Activated CD4-positive, alpha-beta memory T cell treated with anti-CD3 and anti-CD28 coated beads for 36 hours (primary cell): ENCODE measurements around the gene PDE4B. TPM values are rescaled to one million over a fixed set of nuclear protein-coding genes. Genes with fewer than 3 reads are reported as not detected.

Source experiments
- CTCF ChIA-PET: fragments of 350-600 bp; sonication (Branson Sonifier 250); formaldehyde crosslinking; loops from one replicate; lab custom pipeline; 2021; ENCODE audit warnings: antibody characterized with exemption, inconsistent platforms; lab: Charles Lee
- POLR2A ChIA-PET: fragments of 350-600 bp; sonication (Branson Sonifier 250); formaldehyde crosslinking; loops from one replicate; lab custom pipeline; 2021; ENCODE audit warnings: antibody characterized with exemption; lab: Charles Lee
- DNase-seq: peaks from one replicate; pipeline ENCODE4 v3.0.0-alpha.2; 2020
- H3K27ac Mint-ChIP-seq: one replicate; pipeline ENCODE4 v1.8.0; 2021; ENCODE audit warnings: mixed read lengths
- H3K27me3 Mint-ChIP-seq: one replicate; pipeline ENCODE4 v1.8.0; 2021; ENCODE audit warnings: mixed read lengths
- H3K36me3 Mint-ChIP-seq: one replicate; pipeline ENCODE4 v1.8.0; 2021; ENCODE audit warnings: mixed read lengths
- H3K4me1 Mint-ChIP-seq: one replicate; pipeline ENCODE4 v1.8.0; 2021; ENCODE audit warnings: low read depth, mixed read lengths
- H3K4me3 Mint-ChIP-seq: one replicate; pipeline ENCODE4 v1.8.0; 2021; ENCODE audit warnings: mild to moderate bottlenecking, mixed read lengths
- H3K9me3 Mint-ChIP-seq: one replicate; pipeline ENCODE4 v1.8.0; 2021; ENCODE audit warnings: mixed read lengths
- intact Hi-C: fragments of 100-400 bp; cut with micrococcal nuclease; formaldehyde crosslinking; loops from one replicate; pipeline ENCODE4 v1.15.1; 2023
- total RNA-seq, 2 experiments: library from RNA; stranded (reverse); gene quantifications; one replicate each; pipeline ENCODE4 v1.2.3, GENCODE V29; 2021

Gene PDE4B
- total RNA-seq, 2 experiments from 2014 or later: 34.7 to 38.3 TPM

DNA sequence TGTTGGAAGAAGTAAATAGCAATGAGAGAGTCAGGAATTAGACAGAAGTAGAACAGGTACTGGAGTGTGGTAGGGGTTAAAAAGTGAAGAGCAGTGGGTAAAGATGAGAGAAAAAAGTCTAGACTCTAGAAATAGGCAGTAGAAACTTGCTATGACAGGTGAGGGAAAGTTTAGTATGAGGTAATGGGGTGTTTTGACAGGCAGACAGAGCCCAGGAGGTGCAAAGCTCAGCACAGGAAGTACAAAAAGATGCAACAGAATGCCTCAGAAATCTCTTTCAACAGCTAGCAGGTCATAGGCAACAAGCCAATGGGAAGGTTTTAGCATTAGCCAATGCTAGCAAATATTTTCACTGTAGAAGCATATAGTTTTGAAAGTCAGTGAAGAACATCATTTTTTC is 422.2 kb downstream of the PDE4B start:
- H3K36me3 Mint-ChIP-seq: no peaks in the 10 kb centered on the region
- H3K27ac Mint-ChIP-seq: no peak overlapping the region
- H3K27me3 Mint-ChIP-seq: no peaks in the 10 kb centered on the region
- intact Hi-C loops: loop anchor here (2.0 kb wide), 2 partner anchors 28 to 32 kb away; no protein-coding TSS in a partner anchor
- DNase-seq: peak; percentile 33
- ChIA-PET CTCF (interaction anchor here (1.3 kb wide), 1 partner anchor 232 kb away, joined by 3 read pairs; no protein-coding TSS in a partner anchor), POLR2A (no interaction called here)
- no peak overlapping the region for H3K4me3 Mint-ChIP-seq
- H3K9me3 Mint-ChIP-seq: no peaks in the 10 kb centered on the region
- peaks cover 10% of the 10 kb centered on the region for H3K4me1 Mint-ChIP-seq

DNA sequence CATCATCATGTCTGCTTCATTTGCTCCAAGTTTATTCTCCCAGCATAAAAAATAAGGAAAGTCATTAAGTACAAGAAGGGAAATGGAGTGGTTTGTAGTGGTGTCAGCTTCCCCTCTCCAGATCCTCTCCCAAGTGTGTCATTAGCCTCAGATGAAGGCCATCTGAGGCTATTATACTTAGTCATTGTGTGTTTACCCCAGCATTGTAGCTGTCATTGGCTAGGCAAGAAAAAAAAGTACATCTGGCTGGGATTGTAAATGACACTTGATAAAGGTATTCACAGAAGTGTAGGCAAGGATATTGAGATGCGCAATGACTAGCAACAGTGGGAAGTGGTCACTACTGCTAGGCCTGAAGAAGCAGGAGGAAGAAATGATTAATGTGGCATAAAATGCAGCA is 424.3 kb downstream of the PDE4B start:
- Mint-ChIP-seq H3K36me3 (no peaks in the 10 kb centered on the region), H3K9me3 (no peaks in the 10 kb centered on the region), H3K27ac (no peak overlapping the region), H3K4me3 (no peak overlapping the region), H3K27me3 (no peaks in the 10 kb centered on the region), H3K4me1 (peaks cover 10% of the 10 kb centered on the region)
- intact Hi-C loops: no loop called here
- CTCF ChIA-PET: interaction anchor here (1.7 kb wide), 1 partner anchor 26 kb away, joined by 5 read pairs; no protein-coding TSS in a partner anchor
- DNase-seq: no peak
- POLR2A ChIA-PET: no interaction called here

DNA sequence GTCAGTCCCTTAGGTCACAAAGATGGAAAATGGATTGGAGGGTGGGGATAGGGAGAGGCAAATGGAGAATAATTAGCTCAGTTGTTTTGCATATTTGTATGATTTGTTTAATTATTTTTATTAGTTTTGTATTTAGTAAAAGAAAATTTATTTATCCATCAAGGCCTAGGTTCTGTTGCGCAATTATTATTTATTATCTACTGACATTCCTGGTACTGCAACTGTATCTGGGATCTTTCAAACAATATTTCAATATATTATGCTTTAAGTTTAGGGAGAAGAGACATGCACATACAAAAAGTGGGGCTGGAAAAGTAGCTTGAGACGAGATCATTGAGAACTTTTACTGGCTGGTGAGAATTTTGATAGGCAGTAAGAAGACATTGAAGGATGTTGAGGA is 424.9 kb downstream of the PDE4B start:
- POLR2A ChIA-PET: no interaction called here
- H3K4me1 Mint-ChIP-seq: peaks cover 10% of the 10 kb centered on the region

DNA sequence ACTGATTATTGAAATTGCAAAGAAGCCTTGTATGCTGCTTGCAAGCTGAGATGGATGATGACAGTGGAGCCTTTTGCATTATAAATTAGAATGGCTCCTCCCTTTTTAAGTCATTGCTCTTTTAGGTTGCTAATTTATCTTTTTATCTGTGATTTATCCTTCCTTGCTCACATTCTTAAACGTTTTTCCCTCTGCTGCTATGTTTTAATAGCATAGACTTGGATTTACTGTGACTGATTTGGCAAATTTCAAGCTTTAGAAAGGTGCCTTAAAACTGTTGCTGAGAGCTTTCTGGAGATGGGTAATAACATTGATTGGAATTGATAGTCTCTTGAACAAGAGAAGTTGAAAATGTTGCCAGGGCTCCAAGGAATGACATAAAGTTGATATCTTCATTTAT is 427.8 kb downstream of the PDE4B start:
- H3K9me3 Mint-ChIP-seq: no peaks in the 10 kb centered on the region
- DNase-seq: no peak
- peaks cover 5% of the 10 kb centered on the region for H3K27me3 Mint-ChIP-seq
- intact Hi-C loops: no loop called here
- no peak overlapping the region for H3K4me3 Mint-ChIP-seq
- ChIA-PET CTCF (no interaction called here), POLR2A (no interaction called here)
- no peak overlapping the region for H3K27ac Mint-ChIP-seq
- H3K4me1 Mint-ChIP-seq: no peaks in the 10 kb centered on the region
- H3K36me3 Mint-ChIP-seq: no peaks in the 10 kb centered on the region

More for the DNA sequence above, 424.9 kb downstream of the PDE4B start:
- CTCF ChIA-PET: interaction anchor here (0.7 to 1.7 kb wide), 2 partner anchors 25 to 1544 kb away, joined by 3 to 5 read pairs; no protein-coding TSS in a partner anchor
- intact Hi-C loops: no loop called here
- no peak for DNase-seq
- Mint-ChIP-seq H3K36me3 (no peaks in the 10 kb centered on the region), H3K27ac (no peak overlapping the region), H3K4me3 (no peak overlapping the region), H3K9me3 (no peaks in the 10 kb centered on the region), H3K27me3 (no peaks in the 10 kb centered on the region)

DNA sequence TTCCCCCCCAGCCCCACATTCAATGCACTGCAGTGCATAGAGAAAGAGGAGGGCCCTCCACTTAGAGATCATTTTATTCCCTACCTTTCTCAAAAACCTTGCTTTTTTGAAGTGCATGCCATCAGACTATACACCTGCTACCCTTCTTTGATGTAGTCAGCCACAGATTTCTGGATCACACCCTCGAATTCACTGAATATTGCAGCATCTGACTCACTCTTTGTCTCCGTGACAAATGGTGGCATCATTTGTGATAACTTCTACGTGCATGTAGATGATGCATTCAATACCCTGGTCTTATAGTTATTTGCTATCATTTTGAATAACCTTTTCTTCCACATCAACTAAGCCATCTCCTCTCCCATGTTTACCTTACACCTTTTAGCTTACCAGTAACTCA is 431.0 kb downstream of the PDE4B start:
- intact Hi-C loops: no loop called here
- H3K4me3 Mint-ChIP-seq: no peak overlapping the region
- POLR2A ChIA-PET: no interaction called here
- no peak for DNase-seq
- CTCF ChIA-PET: interaction anchor here (1.1 to 3.4 kb wide), 2 partner anchors 19 to 223 kb away, joined by 3 to 16 read pairs; no protein-coding TSS in a partner anchor
- H3K27me3 Mint-ChIP-seq: peaks cover 5% of the 10 kb centered on the region
- H3K9me3 Mint-ChIP-seq: no peaks in the 10 kb centered on the region
- H3K27ac Mint-ChIP-seq: no peak overlapping the region
- no peaks in the 10 kb centered on the region for H3K36me3 Mint-ChIP-seq
- H3K4me1 Mint-ChIP-seq: no peaks in the 10 kb centered on the region

DNA sequence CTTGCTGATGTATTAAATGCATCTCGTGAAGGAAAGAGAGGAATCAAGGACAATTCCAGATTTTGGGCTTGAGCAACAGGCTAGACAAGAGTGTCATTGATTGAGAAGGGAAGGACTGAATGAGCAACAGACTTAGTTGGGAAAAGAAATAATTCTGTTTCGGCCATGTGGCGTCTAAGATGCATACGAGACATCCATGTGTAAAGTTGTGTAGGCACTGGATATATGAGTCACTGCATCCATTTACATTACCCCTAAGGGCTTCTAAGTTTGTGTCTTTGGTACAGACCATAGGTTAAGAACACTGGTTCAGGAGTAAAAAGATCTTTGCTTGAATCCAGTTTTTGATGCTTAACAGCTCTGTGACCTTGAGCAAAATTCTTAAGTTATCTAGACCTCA is 434.3 kb downstream of the PDE4B start:
- intact Hi-C loops: no loop called here
- DNase-seq: no peak
- H3K27ac Mint-ChIP-seq: no peak overlapping the region
- H3K9me3 Mint-ChIP-seq: no peaks in the 10 kb centered on the region
- no peaks in the 10 kb centered on the region for H3K36me3 Mint-ChIP-seq
- ChIA-PET POLR2A (no interaction called here), CTCF (interaction anchor here (1.4 to 1.8 kb wide), 3 partner anchors 16 to 277 kb away, joined by 3 to 9 read pairs (median 4); no protein-coding TSS in a partner anchor)
- no peak overlapping the region for H3K4me3 Mint-ChIP-seq
- H3K4me1 Mint-ChIP-seq: peaks cover 6% of the 10 kb centered on the region
- H3K27me3 Mint-ChIP-seq: peaks cover 5% of the 10 kb centered on the region

DNA sequence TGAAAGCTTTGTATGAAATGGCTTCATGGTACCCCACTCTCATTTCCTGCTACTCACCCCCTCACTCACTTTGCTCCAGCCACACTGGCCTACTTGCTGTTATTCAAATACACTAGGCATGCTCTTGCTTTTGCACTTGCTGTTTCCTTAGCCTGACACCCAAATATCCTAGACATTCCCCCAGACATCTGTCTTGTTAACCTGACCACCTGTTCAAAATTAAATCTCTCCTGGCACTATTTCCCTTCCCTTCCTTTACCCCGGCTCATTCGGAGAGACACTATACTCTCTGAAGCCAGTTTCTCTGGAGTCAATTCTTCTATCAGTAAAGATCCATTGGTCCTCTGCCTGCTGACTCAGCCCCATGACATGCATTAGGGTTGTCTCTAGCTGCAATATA is 435.3 kb downstream of the PDE4B start:
- Mint-ChIP-seq H3K4me3 (no peak overlapping the region), H3K4me1 (peaks cover 6% of the 10 kb centered on the region), H3K36me3 (no peaks in the 10 kb centered on the region), H3K27ac (no peak overlapping the region), H3K27me3 (peaks cover 6% of the 10 kb centered on the region), H3K9me3 (no peaks in the 10 kb centered on the region)
- ChIA-PET CTCF (interaction anchor here (1.6 kb wide), 1 partner anchor 15 kb away, joined by 9 read pairs; no protein-coding TSS in a partner anchor), POLR2A (no interaction called here)
- intact Hi-C loops: no loop called here
- DNase-seq: no peak

DNA sequence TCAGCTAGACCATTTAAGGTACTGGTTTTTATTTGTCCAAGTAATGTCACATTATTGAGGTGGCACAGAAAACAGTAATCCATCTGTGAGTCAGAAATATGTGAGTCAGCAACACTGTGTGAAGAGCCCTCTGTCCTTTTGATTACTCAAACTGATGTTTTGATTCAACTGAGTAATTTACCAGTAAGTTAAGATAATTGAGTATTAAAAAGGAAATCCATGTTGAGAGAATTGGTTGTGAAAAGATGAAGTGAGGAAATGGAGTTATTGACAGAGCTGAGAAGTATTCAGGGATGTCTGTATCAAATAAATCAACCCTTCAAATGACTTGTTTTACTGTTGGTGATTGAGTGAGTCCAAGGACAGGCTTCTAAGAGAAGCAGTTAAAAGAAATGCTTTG is 438.5 kb downstream of the PDE4B start:
- no peaks in the 10 kb centered on the region for H3K36me3 Mint-ChIP-seq
- H3K4me1 Mint-ChIP-seq: peaks cover 6% of the 10 kb centered on the region
- H3K9me3 Mint-ChIP-seq: no peaks in the 10 kb centered on the region
- DNase-seq: no peak
- CTCF ChIA-PET: interaction anchor here (1.6 to 3.8 kb wide), 4 partner anchors 12 to 271 kb away, joined by 3 to 36 read pairs (median 4); no protein-coding TSS in a partner anchor
- H3K27ac Mint-ChIP-seq: no peak overlapping the region
- POLR2A ChIA-PET: interaction anchor here (1.4 to 1.8 kb wide), 2 partner anchors 13 to 16 kb away, joined by 3 to 10 read pairs; no protein-coding TSS in a partner anchor
- intact Hi-C loops: loop anchor here (1.0 kb wide), 2 partner anchors 12 to 16 kb away; no protein-coding TSS in a partner anchor
- peaks cover 15% of the 10 kb centered on the region for H3K27me3 Mint-ChIP-seq
- no peak overlapping the region for H3K4me3 Mint-ChIP-seq

DNA sequence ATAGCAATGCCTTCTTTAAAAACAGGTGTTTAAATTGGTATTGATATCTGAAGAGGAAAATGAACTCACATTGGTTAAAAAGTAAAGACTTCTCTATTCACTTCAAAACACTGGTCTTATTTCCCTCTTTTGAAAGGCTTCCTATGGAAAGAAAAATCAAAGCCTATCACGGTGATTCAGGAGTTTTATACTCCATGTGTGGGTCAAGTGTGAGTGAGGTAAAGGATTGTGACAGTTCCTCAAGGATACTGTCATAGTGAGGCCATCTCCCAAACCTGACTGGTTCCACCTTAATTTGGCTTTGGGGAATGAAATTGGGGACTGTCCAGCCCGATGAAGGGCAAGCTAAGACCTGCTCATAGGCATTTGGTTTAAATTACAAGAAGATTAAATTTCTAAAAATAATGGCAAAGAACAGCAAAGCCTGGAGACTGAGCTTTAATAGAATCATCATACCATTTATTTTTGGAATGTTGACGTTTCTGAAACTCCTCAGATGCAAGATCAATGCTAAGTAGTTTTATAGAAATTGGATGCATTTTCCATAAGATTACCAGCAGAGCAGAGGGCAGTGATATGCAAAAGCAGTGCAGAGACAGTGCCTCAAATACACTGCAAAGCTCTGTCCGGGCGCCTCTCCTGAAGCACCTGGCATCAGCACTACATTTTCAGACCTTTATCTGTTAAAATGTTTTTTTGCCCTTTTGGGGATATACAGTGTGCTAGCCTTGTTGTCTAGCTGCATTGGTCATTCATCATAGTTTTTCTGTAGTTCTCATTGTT is 439.2 kb downstream of the PDE4B start:
- POLR2A ChIA-PET: interaction anchor here (1.0 to 1.8 kb wide), 2 partner anchors 11 to 16 kb away, joined by 3 to 10 read pairs; no protein-coding TSS in a partner anchor
- Mint-ChIP-seq H3K4me3 (no peak overlapping the region), H3K36me3 (no peaks in the 10 kb centered on the region), H3K27ac (no peak overlapping the region), H3K27me3 (peaks cover 18% of the 10 kb centered on the region), H3K4me1 (peaks cover 6% of the 10 kb centered on the region), H3K9me3 (no peaks in the 10 kb centered on the region)
- DNase-seq: no peak
- CTCF ChIA-PET: interaction anchor here (1.2 to 3.8 kb wide), 5 partner anchors 11 to 272 kb away, joined by 3 to 36 read pairs (median 4); no protein-coding TSS in a partner anchor
- intact Hi-C loops: loop anchor here (1.0 kb wide), 2 partner anchors 11 to 15 kb away; no protein-coding TSS in a partner anchor

DNA sequence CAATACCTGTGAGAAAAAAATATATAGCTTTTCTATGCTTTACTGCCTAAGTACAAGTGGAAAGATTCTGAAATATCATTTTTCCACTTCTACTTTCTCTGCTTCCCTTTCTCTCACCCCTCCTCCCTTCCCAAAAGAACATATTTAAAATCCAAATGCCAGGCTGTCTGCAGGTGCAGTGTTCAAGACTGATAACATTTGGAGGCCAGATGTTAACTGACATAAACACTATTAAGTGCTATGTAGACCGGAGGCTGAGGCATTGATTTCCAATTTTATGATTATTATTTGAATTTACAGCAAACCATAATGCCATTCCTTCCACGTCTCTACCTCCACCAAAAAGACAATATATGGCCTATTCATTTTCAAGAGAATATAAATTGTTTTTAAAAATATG is 444.3 kb downstream of the PDE4B start:
- CTCF ChIA-PET: interaction anchor here (1.0 kb wide), 1 partner anchor 278 kb away, joined by 4 read pairs; no protein-coding TSS in a partner anchor
- POLR2A ChIA-PET: no interaction called here
- peaks cover 28% of the 10 kb centered on the region for H3K27me3 Mint-ChIP-seq

DNA sequence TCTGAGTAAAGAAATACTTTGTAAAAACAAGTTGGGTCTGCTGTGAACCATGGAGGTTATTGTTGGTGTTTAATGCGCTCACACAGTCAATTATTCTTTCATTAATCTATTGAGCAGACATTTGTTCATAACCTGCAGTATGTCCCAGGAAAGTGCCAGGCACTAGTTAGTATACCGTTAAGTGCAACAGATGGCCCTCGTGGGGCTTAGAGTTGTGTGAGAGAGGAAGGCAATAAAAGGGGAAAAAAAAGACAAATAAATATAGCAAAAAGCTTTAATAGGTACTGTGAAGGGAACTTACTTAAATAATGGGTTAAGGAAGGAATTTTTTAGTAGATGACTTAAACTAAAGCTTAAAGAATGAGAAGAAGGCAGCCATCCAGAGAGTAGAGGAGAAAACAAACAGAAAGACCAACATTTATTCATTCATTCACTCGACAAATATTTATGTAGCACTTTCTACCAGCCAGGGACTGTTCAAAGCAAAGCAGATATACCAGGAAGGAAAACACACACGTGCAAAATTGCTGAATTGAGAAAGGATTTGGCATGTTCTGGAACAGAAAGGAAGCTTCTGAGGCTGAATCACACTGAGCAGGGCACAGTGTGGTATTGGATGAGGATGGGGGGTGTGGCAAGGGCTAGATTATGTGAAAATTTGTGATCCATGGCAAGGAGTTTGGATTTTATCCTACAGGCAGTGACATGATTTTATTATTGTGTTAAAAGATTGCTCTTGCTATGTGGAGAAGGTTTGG is 445.2 kb downstream of the PDE4B start:
- no peak overlapping the region for H3K4me3 Mint-ChIP-seq
- no peak overlapping the region for H3K27ac Mint-ChIP-seq
- H3K36me3 Mint-ChIP-seq: no peaks in the 10 kb centered on the region
- CTCF ChIA-PET: interaction anchor here (0.7 to 1.0 kb wide), 3 partner anchors 208 to 278 kb away, joined by 3 to 4 read pairs (median 3); no protein-coding TSS in a partner anchor
- no peak for DNase-seq
- intact Hi-C loops: no loop called here
- H3K9me3 Mint-ChIP-seq: no peaks in the 10 kb centered on the region
- POLR2A ChIA-PET: no interaction called here
- no peaks in the 10 kb centered on the region for H3K4me1 Mint-ChIP-seq
- H3K27me3 Mint-ChIP-seq: peaks cover 26% of the 10 kb centered on the region

More for the DNA sequence above, 444.3 kb downstream of the PDE4B start:
- H3K9me3 Mint-ChIP-seq: no peaks in the 10 kb centered on the region
- no peaks in the 10 kb centered on the region for H3K4me1 Mint-ChIP-seq
- H3K4me3 Mint-ChIP-seq: no peak overlapping the region
- intact Hi-C loops: no loop called here
- H3K36me3 Mint-ChIP-seq: no peaks in the 10 kb centered on the region
- no peak for DNase-seq
- no peak overlapping the region for H3K27ac Mint-ChIP-seq
